Muscle of leg (tissue), 11 donors: ENCODE measurements around the gene CLIP2. TPM values are rescaled to one million over a fixed set of nuclear protein-coding genes. Genes with fewer than 3 reads are reported as not detected.
"Not testable (repeated sequence)": the region's sequence is repeated elsewhere in the genome, so short reads cannot be mapped to it uniquely, and the experiment has no call there.

Source experiments
- DNase-seq: peaks from one replicate; pipeline ENCODE4 v3.0.0; 2013
- H3K27ac ChIP-seq: one replicate; pipeline ENCODE4 v1.5.1; 2013; ENCODE audit warnings: mild to moderate bottlenecking, low read length, control low read depth
- H3K27me3 ChIP-seq: one replicate; pipeline ENCODE4 v1.6.1; 2013; ENCODE audit warnings: low read length; ENCODE audit not compliant: control insufficient read depth, insufficient read depth
- H3K36me3 ChIP-seq: one replicate; pipeline ENCODE4 v1.6.1; 2013; ENCODE audit warnings: low read length; ENCODE audit not compliant: control insufficient read depth, insufficient read depth
- H3K4me1 ChIP-seq: one replicate; pipeline ENCODE4 v1.6.1; 2013; ENCODE audit warnings: low read length; ENCODE audit not compliant: control insufficient read depth, insufficient read depth
- H3K4me3 ChIP-seq: one replicate; pipeline ENCODE4 v1.5.1; 2013; ENCODE audit warnings: low read length, control low read depth
- H3K9me3 ChIP-seq: replicated peaks from 2 replicates; pipeline ENCODE4 v1.6.1; 2013; ENCODE audit warnings: low read depth, low read length; ENCODE audit not compliant: control insufficient read depth
- WGBS: methylation state at CpG from one replicate; pipeline ENCODE4 v1.1.5; 2013; ENCODE audit warnings: missing lambda C conversion rate; ENCODE audit not compliant: insufficient coverage; 5-methylcytosine and 5-hydroxymethylcytosine counted together
- polyA plus RNA-seq, 8 donors: library from polyadenylated mRNA; unstranded; fragments of 120-200 nt; gene quantifications; one replicate each; pipeline versions ENCODE4 v1.2.1 to v1.2.3, GENCODE V29; 2013; ENCODE audit warnings: inconsistent platforms in 1 of 8, low replicate concordance in 1 of 8; ENCODE audit not compliant: insufficient read length in 8 of 8, insufficient read depth in 1 of 8
- total RNA-seq: library from RNA; stranded (reverse); fragments of 120-200 nt; gene quantifications from one replicate; pipeline ENCODE4 v1.2.4, GENCODE V29; 2013

The CLIP2 gene
- total and polyA plus RNA-seq, 9 donors, result 11.0 to 30.3 (median 21.1) TPM

GRCh38 chr7:74399006-74399405 is 109.8 kb downstream of the CLIP2 start:
- Histone ChIP-seq H3K36me3 (peaks cover 58% of the 10 kb centered on the region), H3K27me3 (no peaks in the 10 kb centered on the region), H3K27ac (no peak overlapping the region), H3K9me3 (no peaks in the 10 kb centered on the region), H3K4me3 (no peak overlapping the region), H3K4me1 (no peaks in the 10 kb centered on the region)
- 100% methylated on average over 3 of the region's 6 CpGs for WGBS
- DNase-seq, result no peak

GRCh38 chr7:74400420-74401136 is 111.4 kb downstream of the CLIP2 start:
- Histone ChIP-seq H3K36me3 (peaks cover 68% of the 10 kb centered on the region), H3K27me3 (no peaks in the 10 kb centered on the region), H3K4me3 (no peak overlapping the region), H3K9me3 (no peaks in the 10 kb centered on the region), H3K27ac (no peak overlapping the region), H3K4me1 (no peaks in the 10 kb centered on the region)
- DNase-seq, result no peak
- WGBS, result 80% methylated on average over 20 of the region's 22 CpGs

GRCh38 chr7:74401137-74401859 is 112.1 kb downstream of the CLIP2 start:
- 33% methylated on average over 11 of the region's 14 CpGs for WGBS
- no peaks in the 10 kb centered on the region for H3K27me3 ChIP-seq
- no peak overlapping the region for H3K27ac ChIP-seq
- no peaks in the 10 kb centered on the region for H3K4me1 ChIP-seq
- peaks cover 64% of the 10 kb centered on the region for H3K36me3 ChIP-seq
- H3K4me3 ChIP-seq, result no peak overlapping the region
- peak; percentile 70 for DNase-seq
- no peaks in the 10 kb centered on the region for H3K9me3 ChIP-seq

- not testable (repeated sequence) for H3K27ac ChIP-seq, H3K4me1 ChIP-seq, H3K27me3 ChIP-seq, H3K4me3 ChIP-seq, H3K9me3 ChIP-seq, DNase-seq
- 63% methylated on average over 1 of the region's 3 CpGs for WGBS
- H3K36me3 ChIP-seq, result peaks cover 54% of the 10 kb centered on the region
Observed at GRCh38 chr7:74402668-74403067, 113.5 kb downstream of the CLIP2 start.

- no peak overlapping the region for H3K27ac ChIP-seq
- H3K9me3 ChIP-seq, result no peaks in the 10 kb centered on the region
- no peak overlapping the region for H3K4me3 ChIP-seq
- no peaks in the 10 kb centered on the region for H3K27me3 ChIP-seq
- no peak for DNase-seq
- H3K36me3 ChIP-seq, result peaks cover 48% of the 10 kb centered on the region
- WGBS, result 83% methylated on average over 23 of the region's 30 CpGs
- no peaks in the 10 kb centered on the region for H3K4me1 ChIP-seq
Observed at GRCh38 chr7:74403521-74404387, 114.5 kb downstream of the CLIP2 start.

- no peak overlapping the region for H3K27ac ChIP-seq
- no peak overlapping the region for H3K4me3 ChIP-seq
- peaks cover 46% of the 10 kb centered on the region for H3K36me3 ChIP-seq
- H3K27me3 ChIP-seq, result no peaks in the 10 kb centered on the region
- H3K4me1 ChIP-seq, result no peaks in the 10 kb centered on the region
- no peak for DNase-seq
- WGBS, result 83% methylated on average over 1 of the region's 8 CpGs
- no peaks in the 10 kb centered on the region for H3K9me3 ChIP-seq
Observed at GRCh38 chr7:74404388-74404700, 115.1 kb downstream of the CLIP2 start.

- H3K36me3 ChIP-seq, result peaks cover 46% of the 10 kb centered on the region
Observed at GRCh38 chr7:74404741-74405140, 115.5 kb downstream of the CLIP2 start.

GRCh38 chr7:74405191-74405898 is 116.1 kb downstream of the CLIP2 start:
- no peak overlapping the region for H3K27ac ChIP-seq
- H3K4me1 ChIP-seq, result no peaks in the 10 kb centered on the region
- peaks cover 43% of the 10 kb centered on the region for H3K36me3 ChIP-seq
- 57% methylated on average over 22 of the region's 31 CpGs for WGBS
- H3K4me3 ChIP-seq, result no peak overlapping the region
- no peaks in the 10 kb centered on the region for H3K27me3 ChIP-seq
- no peak for DNase-seq
- no peaks in the 10 kb centered on the region for H3K9me3 ChIP-seq

More at GRCh38 chr7:74404741-74405140, 115.5 kb downstream of the CLIP2 start:
- Histone ChIP-seq H3K4me1 (no peaks in the 10 kb centered on the region), H3K4me3 (no peak overlapping the region), H3K27ac (no peak overlapping the region), H3K9me3 (no peaks in the 10 kb centered on the region), H3K27me3 (no peaks in the 10 kb centered on the region)
- 87% methylated on average over 12 of the region's 15 CpGs for WGBS
- no peak for DNase-seq

- no peak overlapping the region for H3K4me3 ChIP-seq
- H3K36me3 ChIP-seq, result peaks cover 37% of the 10 kb centered on the region
- no peak for DNase-seq
- H3K27ac ChIP-seq, result no peak overlapping the region
- WGBS, result 77% methylated on average over 17 of the region's 20 CpGs
- no peaks in the 10 kb centered on the region for H3K27me3 ChIP-seq
- no peaks in the 10 kb centered on the region for H3K9me3 ChIP-seq
- H3K4me1 ChIP-seq, result no peaks in the 10 kb centered on the region
Observed at GRCh38 chr7:74405899-74406512, 116.8 kb downstream of the CLIP2 start.
